HCT116 (cell line): ENCODE results near the gene SPG7.

Experiments
- CEBPB ChIP-seq: IDR thresholded peaks from 2 replicates; pipeline ENCODE4 v1.6.1; 2012; ENCODE audit warnings: low read depth
- CTCF ChIP-seq, 3 experiments: fragments of 200-600 bp in 1 of 3; sonication (generic) in 1 of 3; IDR thresholded peaks in 2 of 3; conservative IDR thresholded peaks in 1 of 3; 2 replicates each; pipeline ENCODE4 v1.5.1; 2012 to 2017; ENCODE audit warnings: low read depth in 2 of 3, low read length in 2 of 3, antibody characterized with exemption in 1 of 3, borderline replicate concordance in 1 of 3, control low read depth in 1 of 3, mild to moderate bottlenecking in 1 of 3, mixed read lengths in 1 of 3, mixed run types in 1 of 3, moderate library complexity in 1 of 3; ENCODE audit not compliant: insufficient read depth in 1 of 3
- EGR1 ChIP-seq: IDR thresholded peaks from 2 replicates; pipeline ENCODE4 v1.6.1; 2012; ENCODE audit warnings: low read depth
- ELF1 ChIP-seq: IDR thresholded peaks from 2 replicates; pipeline ENCODE4 v1.6.1; 2012; ENCODE audit warnings: low read depth, borderline replicate concordance
- EZH2phosphoT487 ChIP-seq: fragments of 200-600 bp; IDR thresholded peaks from 2 replicates; pipeline ENCODE4 v1.6.1; 2018; ENCODE audit warnings: antibody characterized with exemption, borderline replicate concordance
- MAX ChIP-seq: IDR thresholded peaks from 2 replicates; pipeline ENCODE4 v1.6.1; 2012
- POLR2A ChIP-seq: IDR thresholded peaks from 2 replicates; pipeline ENCODE4 v1.7.0; 2011; ENCODE audit warnings: borderline replicate concordance; ENCODE audit not compliant: insufficient read depth, insufficient read length; ENCODE audit errors: extremely low read depth
- POLR2AphosphoS5 ChIP-seq: IDR thresholded peaks from 2 replicates; pipeline ENCODE4 v1.6.1; 2011; ENCODE audit warnings: mild to moderate bottlenecking, low read depth, low read length, moderate library complexity
- RAD21 ChIP-seq: IDR thresholded peaks from 2 replicates; pipeline ENCODE4 v1.6.1; 2012; ENCODE audit warnings: low read depth, mild to moderate bottlenecking
- SIN3A ChIP-seq: IDR thresholded peaks from 2 replicates; pipeline ENCODE4 v1.6.1; 2012; ENCODE audit warnings: low read depth
- TCF7L2 ChIP-seq: IDR thresholded peaks from 2 replicates; pipeline ENCODE4 v1.7.0; 2011; ENCODE audit warnings: borderline replicate concordance, inconsistent platforms; ENCODE audit not compliant: insufficient read depth, insufficient read length; ENCODE audit errors: extremely low read depth
- YY1 ChIP-seq: IDR thresholded peaks from 2 replicates; pipeline ENCODE4 v1.6.1; 2011; ENCODE audit warnings: low read length, low read depth, moderate library complexity, mild to moderate bottlenecking; ENCODE audit not compliant: insufficient replicate concordance; ENCODE audit errors: extremely low read depth

DNA sequence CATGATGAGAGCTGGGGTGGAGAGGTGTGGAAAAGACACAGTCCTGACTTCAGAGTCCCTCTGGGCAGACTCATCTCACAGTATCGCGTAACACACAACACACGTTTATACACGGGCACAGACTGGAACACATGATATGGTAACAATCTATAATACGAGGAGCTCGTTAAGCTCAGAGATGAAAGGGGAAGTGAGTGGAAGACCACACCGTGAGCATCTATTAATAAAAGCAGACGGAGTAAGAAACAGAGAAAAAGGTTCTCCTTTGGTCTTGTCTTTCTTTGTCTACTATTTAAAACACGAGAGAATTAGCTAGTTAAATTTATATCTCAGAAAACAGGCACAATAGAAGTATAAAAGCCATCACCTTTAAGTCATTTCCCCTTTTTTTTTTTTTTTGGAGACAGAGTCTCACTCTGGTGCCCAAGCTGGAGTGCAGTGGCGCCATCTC lies 31.4 kb upstream of the SPG7 start:
- TF ChIP-seq POLR2A (no peak), CTCF (IDR thresholded peaks at IDR 0.05 in 2 of 3, conservative IDR thresholded peaks at IDR 0.05 in 1 of 3; ENCODE audit: borderline replicate concordance in 1 of 3, insufficient read depth in 1 of 3, low read depth in 2 of 3, low read length in 2 of 3) (no peak), RAD21 (no peak), YY1 (no peak), POLR2AphosphoS5 (no peak), MAX (no peak), ELF1 (no peak), EGR1 (no peak), CEBPB (no peak), TCF7L2 (no peak), SIN3A (no peak), EZH2phosphoT487 (no peak)
